H1 (cell line): Measurements from ENCODE around the gene MGLL. TPM values are rescaled to one million over a fixed set of nuclear protein-coding genes. Genes with fewer than 3 reads are reported as not detected.

Source experiments
- ASH2L ChIP-seq: fragments of 200-600, 300-600 bp; sonication (generic); IDR thresholded peaks from one replicate; pipeline ENCODE4 v1.7.1; 2017; ENCODE audit warnings: low read length
- CHD7 ChIP-seq: fragments of 300-600 bp; sonication (generic); IDR thresholded peaks from 2 replicates; pipeline ENCODE4 v1.7.1; 2012; ENCODE audit warnings: low read length, moderate library complexity, mild to moderate bottlenecking, inconsistent platforms; ENCODE audit not compliant: insufficient replicate concordance
- CTBP2 ChIP-seq: IDR thresholded peaks from 2 replicates; pipeline ENCODE4 v1.7.0; 2011; ENCODE audit warnings: borderline replicate concordance, mild to moderate bottlenecking, moderate library complexity, mixed read lengths, low read length; ENCODE audit not compliant: insufficient read depth, insufficient read length
- EP300 ChIP-seq, 2 experiments: IDR thresholded peaks; 1 replicate in 1 of 2; 2 replicates in 1 of 2; pipeline ENCODE4 v1.6.1; 2011 to 2012; ENCODE audit warnings: low read depth in 2 of 2, low read length in 2 of 2, mild to moderate bottlenecking in 2 of 2, borderline replicate concordance in 1 of 2, inconsistent platforms in 1 of 2, moderate library complexity in 1 of 2
- FOSL1 ChIP-seq: IDR thresholded peaks from 2 replicates; pipeline ENCODE4 v1.6.1; 2011; ENCODE audit warnings: mild to moderate bottlenecking, low read depth, low read length, moderate library complexity; ENCODE audit not compliant: insufficient read depth
- RBBP5 ChIP-seq: IDR thresholded peaks from 2 replicates; pipeline ENCODE4 v1.7.1; 2012; ENCODE audit warnings: low read depth, mild to moderate bottlenecking, inconsistent platforms, low read length, moderate library complexity, borderline replicate concordance
- SP2 ChIP-seq: IDR thresholded peaks from 2 replicates; pipeline ENCODE4 v1.6.1; 2012; ENCODE audit warnings: mild to moderate bottlenecking, low read length, inconsistent platforms
- polyA plus RNA-seq, 7 experiments: library from polyadenylated mRNA; depleted of rRNA in 3 of 7; stranded (reverse) in 5 of 7; unstranded in 2 of 7; fragments of >200 nt in 5 of 7; fragments of 200-250 nt in 2 of 7; gene quantifications; 1 replicate in 5 of 7; 2 replicates in 1 of 7; 4 replicates in 1 of 7; pipeline versions ENCODE4 v1.2.1 to v1.2.3, GENCODE V29; 2011 to 2013; ENCODE audit warnings: missing spikeins in 2 of 7, mixed read lengths in 2 of 7
- total RNA-seq: library from RNA; stranded (reverse); fragmentation: NEBNext Ultra II Directional; extraction: Animal tissue kit (Norgen Biotek cat#: 25700); gene quantifications from 2 replicates; pipeline ENCODE4 v1.2.1, GENCODE V29; 2021

Gene MGLL
- total and polyA plus RNA-seq, 2 of the 8 experiments (the other 6 are each of a cell fraction or from before 2014, with no cell fraction given): 0.05 to 0.34 TPM

GRCh38 chr3:127844326-127844942 is 22.1 kb upstream of the MGLL start (continued):
- no peak for TF ChIP-seq ASH2L
- TF ChIP-seq SP2: no peak
- TF ChIP-seq FOSL1: no peak
- no peak for TF ChIP-seq CTBP2
- TF ChIP-seq CHD7: no peak
- no peak for TF ChIP-seq RBBP5
- no peak for TF ChIP-seq EP300 (IDR thresholded peaks at IDR 0.05; ENCODE audit: borderline replicate concordance in 1 of 2, low read depth in 2 of 2, low read length in 2 of 2)
